GM12878 (cell line): ENCODE measurements around the gene GRK5. TPM values are rescaled to one million over a fixed set of nuclear protein-coding genes. Genes with fewer than 3 reads are reported as not detected.

Experiments
- ATAC-seq: fragments of 200-7000 bp; cut with Tn5 transposase; 3 replicates; pipeline ENCODE4 v1.9.1; 2020; ENCODE audit warnings: mild to moderate bottlenecking, moderate library complexity
- BruUV-seq: library from RNA; stranded (reverse); fragments of 400-500 nt; replicated peaks from 2 replicates; lab custom pipeline; 2021; lab: Mats Ljungman, UMichigan
- CTCF ChIA-PET: fragments of 300-600 bp; sonication (Branson Sonifier 250); formaldehyde crosslinking; extraction: SDS; loops from one replicate; lab custom pipeline; 2021; ENCODE audit warnings: inconsistent platforms; lab: Yijun Ruan, JAX
- POLR2A ChIA-PET: fragments of 350-600 bp; formaldehyde crosslinking; extraction: SDS; loops from one replicate; lab custom pipeline; 2021; ENCODE audit warnings: inconsistent platforms; lab: Charles Lee
- RAD21 ChIA-PET: fragments of 300-600 bp; sonication (Branson Sonifier 250); formaldehyde crosslinking; loops from one replicate; lab custom pipeline; 2023; ENCODE audit warnings: antibody characterized with exemption; ENCODE audit not compliant: unreplicated experiment; lab: Charles Lee
- SMC1A ChIA-PET: fragments of 300-600 bp; sonication (Branson Sonifier 250); formaldehyde crosslinking; loops from one replicate; lab custom pipeline; 2023; ENCODE audit not compliant: unreplicated experiment, uncharacterized antibody; lab: Charles Lee
- DNase-seq: peaks from one replicate; pipeline ENCODE4 v3.0.0-alpha.2; 2011; ENCODE audit warnings: low read depth, low spot score
- FAIRE-seq: peaks from 3 replicates; lab custom pipeline; 2011; peaks lifted over from hg19 to GRCh38; lab: Jason Lieb, UNC
- H2AFZ ChIP-seq: 2 replicates; pipeline ENCODE4 v1.6.0; 2011; ENCODE audit warnings: low read depth, low read length, control low read depth; ENCODE audit not compliant: control insufficient read depth
- H3K27ac ChIP-seq: 2 replicates; pipeline ENCODE4 v1.5.1; 2011; ENCODE audit warnings: control low read depth; ENCODE audit not compliant: control insufficient read depth, insufficient read depth
- H3K27me3 ChIP-seq, 2 experiments: replicated peaks in 1 of 2; 2 replicates each; pipeline versions ENCODE4 v1.6.0 to v1.6.1; 2011; ENCODE audit warnings: low read length in 1 of 2; ENCODE audit not compliant: control insufficient read depth in 2 of 2, insufficient read depth in 2 of 2
- H3K36me3 ChIP-seq, 2 experiments: 2 replicates each; pipeline ENCODE4 v1.5.1; 2011; ENCODE audit warnings: low read length in 1 of 2; ENCODE audit not compliant: control insufficient read depth in 2 of 2, insufficient read depth in 2 of 2
- H3K4me1 ChIP-seq: 2 replicates; pipeline ENCODE4 v1.6.1; 2011; ENCODE audit warnings: mild to moderate bottlenecking, low read length, moderate library complexity, mixed read lengths; ENCODE audit not compliant: control insufficient read depth, insufficient read depth
- H3K4me2 ChIP-seq: 2 replicates; pipeline ENCODE4 v1.6.0; 2011; ENCODE audit warnings: control low read depth; ENCODE audit not compliant: control insufficient read depth, insufficient read depth
- H3K4me3 ChIP-seq: fragments of 200-600 bp; sonication (generic); 2 replicates; pipeline ENCODE4 v1.5.1; 2016
- H3K79me2 ChIP-seq: 2 replicates; pipeline ENCODE4 v1.6.0; 2011; ENCODE audit warnings: low read length; ENCODE audit not compliant: control insufficient read depth, insufficient read depth
- H3K9ac ChIP-seq: 2 replicates; pipeline ENCODE4 v1.8.0; 2011; ENCODE audit warnings: low read length, control low read depth, mixed read lengths; ENCODE audit not compliant: control insufficient read depth, insufficient read depth
- H3K9me3 ChIP-seq: replicated peaks from 3 replicates; pipeline ENCODE4 v1.5.1; 2011; ENCODE audit warnings: mild to moderate bottlenecking, low read length; ENCODE audit not compliant: control insufficient read depth, insufficient read depth
- H4K20me1 ChIP-seq: 2 replicates; pipeline ENCODE4 v1.6.0; 2011; ENCODE audit not compliant: control insufficient read depth, insufficient read depth
- BCL3 ChIP-seq: IDR thresholded peaks from 2 replicates; pipeline ENCODE4 v1.6.1; 2011; ENCODE audit warnings: borderline replicate concordance, low read depth, mild to moderate bottlenecking, moderate library complexity, low read length; ENCODE audit not compliant: insufficient read depth, poor library complexity, severe bottlenecking
- BMI1 ChIP-seq: fragments of 450-650 bp; IDR thresholded peaks from 2 replicates; pipeline ENCODE4 v1.6.1; 2016; ENCODE audit warnings: mild to moderate bottlenecking, moderate library complexity, borderline replicate concordance
- EGR1 ChIP-seq, 2 experiments: IDR thresholded peaks; 1 replicate in 1 of 2; 2 replicates in 1 of 2; pipeline ENCODE4 v1.6.1; 2011 to 2012; ENCODE audit warnings: low read depth in 2 of 2, low read length in 2 of 2, borderline replicate concordance in 1 of 2, mild to moderate bottlenecking in 1 of 2, moderate library complexity in 1 of 2
- IKZF1 ChIP-seq: fragments of 450-650 bp; conservative IDR thresholded peaks from 2 replicates; pipeline ENCODE4 v1.6.1; 2017; ENCODE audit warnings: antibody characterized with exemption, mild to moderate bottlenecking
- IRF4 ChIP-seq: IDR thresholded peaks from 2 replicates; pipeline ENCODE4 v1.6.1; 2011; ENCODE audit warnings: low read depth, low read length
- KDM1A ChIP-seq: fragments of 200-600 bp; sonication (generic); IDR thresholded peaks from 2 replicates; pipeline ENCODE4 v1.6.1; 2016; ENCODE audit warnings: borderline replicate concordance
- SP1 ChIP-seq: IDR thresholded peaks from one replicate; pipeline ENCODE4 v1.6.1; 2011; ENCODE audit warnings: low read depth, low read length
- TAF1 ChIP-seq: IDR thresholded peaks from 2 replicates; pipeline ENCODE4 v1.6.1; 2011; ENCODE audit warnings: mild to moderate bottlenecking, low read depth, low read length, borderline replicate concordance
- ZNF622 ChIP-seq: fragments of 450-650 bp; IDR thresholded peaks from 2 replicates; pipeline ENCODE4 v1.6.1; 2017; ENCODE audit warnings: mild to moderate bottlenecking, inconsistent platforms
- WGBS: methylation state at CpG from one replicate; pipeline ENCODE4 v1.1.6; 2016; ENCODE audit warnings: low lambda C conversion rate; ENCODE audit not compliant: insufficient replicate concordance, insufficient coverage; ENCODE audit errors: missing lambda C conversion rate; 5-methylcytosine and 5-hydroxymethylcytosine counted together
- in situ Hi-C: fragments of 300-500 bp; cut with MboI; formaldehyde crosslinking; loops from 9 replicates; pipeline ENCODE4 v1.14.3; 2018; ENCODE audit warnings: mixed read lengths
- intact Hi-C: fragments of 100-400 bp; cut with micrococcal nuclease; formaldehyde crosslinking; loops from one replicate; pipeline ENCODE4 v1.14.2; 2022; ENCODE audit not compliant: unreplicated experiment
- polyA plus RNA-seq, 11 experiments: library from polyadenylated mRNA; depleted of rRNA in 4 of 11; unstranded in 6 of 11; stranded (reverse) in 5 of 11; fragments of >200 nt; fragmentation: Nextera tagmentation in 4 of 11; fragmentation: Illumina TruSeq in 1 of 11; extraction: Ambion mirVana in 4 of 11; extraction: Trizol in 1 of 11; gene quantifications; 1 replicate in 1 of 11; 2 replicates in 10 of 11; pipeline versions ENCODE4 v1.2.1 to v1.2.3, GENCODE V29; 2011 to 2016; ENCODE audit warnings: inconsistent platforms in 2 of 11, missing spikeins in 2 of 11, low read depth in 1 of 11
- total RNA-seq, 4 experiments: library from RNA; depleted of rRNA in 3 of 4; stranded (reverse); fragments of >200 nt in 3 of 4; fragmentation: Illumina TruSeq in 1 of 4; extraction: Trizol in 1 of 4; gene quantifications; 2 replicates each; pipeline versions ENCODE4 v1.2.1 to v1.2.3, GENCODE V29; 2013 to 2021

The GRK5 gene
- total and polyA plus RNA-seq, 10 of the 15 experiments (the other 5 are each of a cell fraction or from before 2014, with no cell fraction given), result 0.11 to 22.1 (median 10.0) TPM

DNA sequence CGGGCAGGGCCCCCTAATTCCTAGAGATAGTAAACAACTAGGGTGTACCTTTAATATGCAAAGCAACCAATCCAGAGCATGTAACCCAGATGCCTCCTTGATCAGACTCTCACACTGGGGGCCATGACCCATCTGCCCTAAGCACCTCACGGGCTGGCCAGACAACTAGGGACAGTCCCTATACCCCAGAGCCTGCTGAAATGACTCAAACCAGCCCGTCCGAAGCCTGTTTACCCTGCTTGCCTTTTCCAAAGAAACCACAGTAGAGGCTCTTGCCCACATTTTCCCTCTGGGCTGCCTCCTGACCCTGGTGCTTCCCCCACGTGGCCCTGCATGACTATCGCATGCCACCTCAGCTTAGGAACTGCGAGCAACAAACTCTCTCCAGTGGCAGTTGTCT is 288.9 kb downstream of the GRK5 start (continued):
- TF ChIP-seq ZNF622 (no peak), KDM1A (no peak), SP1 (peak; percentile 15)
- TF ChIP-seq, all 136 proteins: peak for 33

- Histone ChIP-seq H3K27ac (no peak overlapping the region), H3K27me3 (no peaks in the 10 kb centered on the region), H3K4me1 (peaks cover 19% of the 10 kb centered on the region), H3K4me3 (no peak overlapping the region), H3K4me2 (no peak overlapping the region), H3K36me3 (peaks cover 0 to 5% of the 10 kb centered on the region in 2 experiments; a peak in 2 of 4 replicates), H3K79me2 (no peaks in the 10 kb centered on the region), H3K9me3 (no peaks in the 10 kb centered on the region), H2AFZ (no peak overlapping the region), H3K9ac (no peak overlapping the region), H4K20me1 (no peaks in the 10 kb centered on the region)
- TF ChIP-seq IKZF1 (no peak), BCL3 (no peak), EGR1 (IDR thresholded peaks at IDR 0.05; ENCODE audit: borderline replicate concordance in 1 of 2, low read depth in 2 of 2, low read length in 2 of 2) (no peak), IRF4 (no peak), BMI1 (no peak), TAF1 (no peak)
- DNase-seq (no peak), ATAC-seq (no peak), FAIRE-seq (no peak)
- in situ Hi-C loops, result no loop called here
- 92% methylated on average over 9 of the region's 9 CpGs for WGBS
- POLR2A ChIA-PET, result no interaction called here
- SMC1A ChIA-PET, result interaction anchor here (1.5 kb wide), 1 partner anchor 19 kb away, joined by 4 read pairs; no protein-coding TSS in a partner anchor
- no TSS peak for BruUV-seq
- CTCF ChIA-PET, result interaction anchor here (0.6 kb wide), 1 partner anchor 32 kb away, joined by 3 read pairs; no protein-coding TSS in a partner anchor
- RAD21 ChIA-PET, result no interaction called here
- intact Hi-C loops, result no loop called here
Observed at GRCh38 chr10:119497243-119497642, 289.9 kb downstream of the GRK5 start.
